HepG2 (cell line): ENCODE results near the gene INPP5E. TPM values are rescaled to one million over a fixed set of nuclear protein-coding genes. Genes with fewer than 3 reads are reported as not detected.
A peak's percentile ranks its signal among the peaks of the same experiment; 100 is the strongest.

Experiments
- BCLAF1 ChIP-seq: fragments of 450-650 bp; IDR thresholded peaks from 2 replicates; pipeline ENCODE4 v1.6.1; 2017; ENCODE audit warnings: mild to moderate bottlenecking
- CBX1 ChIP-seq: IDR thresholded peaks from one replicate; pipeline ENCODE4 v1.6.1; 2016; ENCODE audit warnings: antibody characterized with exemption, low read depth
- GABPB1 ChIP-seq: IDR thresholded peaks from 2 replicates; pipeline ENCODE4 v1.6.1; 2016; ENCODE audit warnings: mild to moderate bottlenecking, missing genetic modification reagents, moderate library complexity, missing compliant biosample characterization
- HBP1 ChIP-seq: IDR thresholded peaks from 2 replicates; pipeline ENCODE4 v1.6.1; 2016; ENCODE audit warnings: low read depth, control low read depth
- KDM1A ChIP-seq: IDR thresholded peaks from 2 replicates; pipeline ENCODE4 v1.6.1; 2016; ENCODE audit warnings: missing compliant biosample characterization
- MBD4 ChIP-seq: IDR thresholded peaks from 2 replicates; pipeline ENCODE4 v1.6.1; 2012; ENCODE audit warnings: low read length, inconsistent platforms, borderline replicate concordance
- NFKBIZ ChIP-seq: IDR thresholded peaks from 2 replicates; pipeline ENCODE4 v1.6.1; 2018; ENCODE audit warnings: missing genetic modification reagents, missing compliant biosample characterization
- PPARG ChIP-seq: conservative IDR thresholded peaks from 2 replicates; pipeline ENCODE4 v1.6.1; 2016; ENCODE audit warnings: missing biosample characterization, missing genetic modification reagents
- RAD51 ChIP-seq: fragments of 450-650 bp; IDR thresholded peaks from 2 replicates; pipeline ENCODE4 v1.6.1; 2016; ENCODE audit warnings: borderline replicate concordance
- SP5 ChIP-seq: IDR thresholded peaks from 2 replicates; pipeline ENCODE4 v1.6.1; 2016; ENCODE audit warnings: low read depth, borderline replicate concordance
- TOE1 ChIP-seq: sonication (generic); formaldehyde crosslinking; IDR thresholded peaks from 2 replicates; pipeline ENCODE4 v1.4.0; 2020; ENCODE audit warnings: mild to moderate bottlenecking, missing genetic modification reagents
- ZBTB37 ChIP-seq: sonication (generic); formaldehyde crosslinking; IDR thresholded peaks from 2 replicates; pipeline ENCODE4 v1.4.0; 2020; ENCODE audit warnings: mild to moderate bottlenecking, missing genetic modification reagents
- ZBTB44 ChIP-seq: sonication (generic); formaldehyde crosslinking; IDR thresholded peaks from 2 replicates; pipeline ENCODE4 v1.4.0; 2020; ENCODE audit warnings: missing genetic modification reagents
- ZMYM3 ChIP-seq: sonication (generic); formaldehyde crosslinking; IDR thresholded peaks from 2 replicates; pipeline ENCODE4 v1.5.1; 2020; ENCODE audit warnings: mild to moderate bottlenecking, missing genetic modification reagents
- ZNF138 ChIP-seq: sonication (generic); formaldehyde crosslinking; IDR thresholded peaks from 2 replicates; pipeline ENCODE4 v1.5.0; 2020; ENCODE audit warnings: mild to moderate bottlenecking, low read depth, missing genetic modification reagents
- ZNF276 ChIP-seq: sonication (generic); formaldehyde crosslinking; IDR thresholded peaks from 2 replicates; pipeline ENCODE4 v1.4.0; 2020; ENCODE audit warnings: mild to moderate bottlenecking, low read depth, missing genetic modification reagents
- ZNF576 ChIP-seq: sonication (generic); formaldehyde crosslinking; IDR thresholded peaks from 2 replicates; pipeline ENCODE4 v1.4.0; 2020; ENCODE audit warnings: mild to moderate bottlenecking, missing genetic modification reagents
- ZNF639 ChIP-seq: conservative IDR thresholded peaks from 2 replicates; pipeline ENCODE4 v1.6.1; 2018; ENCODE audit warnings: missing genetic modification reagents
- ZNF776 ChIP-seq: sonication (generic); formaldehyde crosslinking; IDR thresholded peaks from 2 replicates; pipeline ENCODE4 v1.4.0; 2020; ENCODE audit warnings: mild to moderate bottlenecking, missing genetic modification reagents
- ZSCAN20 ChIP-seq: sonication (generic); formaldehyde crosslinking; IDR thresholded peaks from 2 replicates; pipeline ENCODE4 v1.4.0; 2020; ENCODE audit warnings: missing genetic modification reagents, mild to moderate bottlenecking, borderline replicate concordance
- polyA plus RNA-seq, 8 experiments: library from polyadenylated mRNA; depleted of rRNA in 3 of 8; stranded (reverse) in 7 of 8; unstranded in 1 of 8; fragments of >200 nt; fragmentation: Illumina TruSeq in 4 of 8; extraction: Trizol in 4 of 8; gene quantifications; 2 replicates each; pipeline versions ENCODE4 v1.2.1 to v1.2.3, GENCODE V29; 2011 to 2016; ENCODE audit warnings: low read depth in 4 of 8, missing spikeins in 1 of 8, mixed read lengths in 1 of 8; ENCODE audit not compliant: insufficient read depth in 1 of 8
- total RNA-seq, 5 experiments: library from RNA; depleted of rRNA; stranded (reverse); fragments of >200 nt; fragmentation: Illumina TruSeq; extraction: Trizol; gene quantifications; 2 replicates each; pipeline ENCODE4 v1.2.3, GENCODE V29; 2016; ENCODE audit warnings: low read depth in 1 of 5

The INPP5E gene
- total and polyA plus RNA-seq, 2 of the 13 experiments (the other 11 are each of a cell fraction or from before 2014, with no cell fraction given): 5.5 TPM

GRCh38 chr9:136441681-136442245 is 2.1 kb upstream of the INPP5E start (continued):
- TF ChIP-seq ZNF576 (no peak), ZBTB44 (no peak), ZNF639 (CRISPR knock-in tag) (no peak), CBX1 (no peak), TOE1 (CRISPR knock-in tag) (no peak), RAD51 (no peak), MBD4 (no peak), GABPB1 (CRISPR knock-in tag) (no peak), SP5 (CRISPR knock-in tag) (no peak), ZBTB37 (CRISPR knock-in tag) (no peak), ZNF276 (CRISPR knock-in tag) (no peak), HBP1 (CRISPR knock-in tag) (no peak), ZMYM3 (CRISPR knock-in tag) (0 out of 2 replicates have a peak, but pooled peaks have one; percentile 16), BCLAF1 (no peak), NFKBIZ (CRISPR knock-in tag) (no peak), ZSCAN20 (CRISPR knock-in tag) (no peak), PPARG (CRISPR knock-in tag) (no peak), ZNF138 (CRISPR knock-in tag) (no peak), KDM1A (CRISPR knock-in tag) (no peak), ZNF776 (CRISPR knock-in tag) (no peak)
